Left lung (tissue), 10 donors: ENCODE data around the gene UHRF2. TPM values are rescaled to one million over a fixed set of nuclear protein-coding genes. Genes with fewer than 3 reads are reported as not detected.

Source experiments
- ATAC-seq: fragments of 200-7000 bp; cut with Tn5 transposase; one replicate; pipeline ENCODE4 v1.9.1; 2020; ENCODE audit warnings: moderate library complexity
- DNase-seq, 4 donors: peaks; one replicate each; pipeline ENCODE4 v3.0.0-alpha.2; 2013 to 2020
- H3K27ac ChIP-seq, 2 donors: fragments of 200-600 bp; sonication (generic) in 1 of 2; one replicate each; pipeline versions ENCODE4 v1.5.0 to v1.8.0; 2020 to 2021
- H3K27me3 ChIP-seq, 2 donors: fragments of 200-600 bp; sonication (generic) in 1 of 2; one replicate each; pipeline versions ENCODE4 v1.5.0 to v1.8.0; 2020 to 2021
- H3K36me3 ChIP-seq, 2 donors: fragments of 200-600 bp; sonication (generic) in 1 of 2; one replicate each; pipeline versions ENCODE4 v1.5.0 to v1.8.0; 2020 to 2021
- H3K4me1 ChIP-seq, 2 donors: fragments of 200-600 bp; one replicate each; pipeline ENCODE4 v1.8.0; 2021
- H3K4me3 ChIP-seq, 2 donors: fragments of 200-600 bp; sonication (generic) in 1 of 2; one replicate each; pipeline versions ENCODE4 v1.5.0 to v1.8.0; 2020 to 2021; ENCODE audit warnings: mild to moderate bottlenecking in 1 of 2
- H3K9me3 ChIP-seq, 2 donors: fragments of 200-600 bp; sonication (generic) in 1 of 2; one replicate each; pipeline versions ENCODE4 v1.5.0 to v1.8.0; 2020 to 2021
- intact Hi-C, 2 donors: fragments of 100-400 bp; cut with DNase I; formaldehyde crosslinking; loops; one replicate each; pipeline versions ENCODE4 v1.11.2 to v1.14.2; 2022
- polyA plus RNA-seq, 6 donors: library from polyadenylated mRNA; unstranded; fragments of 120-200 nt; gene quantifications; one replicate each; pipeline ENCODE4 v1.2.1, GENCODE V29; 2013; ENCODE audit not compliant: insufficient read length in 6 of 6
- total RNA-seq, 2 donors: library from RNA; stranded (reverse); fragmentation: NEBNext Ultra II Directional; extraction: Animal tissue kit (Norgen Biotek cat#: 25700); gene quantifications; one replicate each; pipeline ENCODE4 v1.2.1, GENCODE V29; 2021
- TF ChIP-seq, protein P1 (sequence below), 2 donors: fragments of 200-600 bp; sonication (generic) in 1 of 2; IDR thresholded peaks; one replicate each; pipeline versions ENCODE4 v1.5.0 to v1.8.0; 2021; ENCODE audit warnings: antibody characterized with exemption in 2 of 2
- donor health status: DM: no; HTN: yes; CAD: no.
- donor health status: DM: no; HTN: no; CAD: no.

The UHRF2 gene
- total and polyA plus RNA-seq, 8 donors: 32.7 to 86.9 (median 67.4) TPM

DNA sequence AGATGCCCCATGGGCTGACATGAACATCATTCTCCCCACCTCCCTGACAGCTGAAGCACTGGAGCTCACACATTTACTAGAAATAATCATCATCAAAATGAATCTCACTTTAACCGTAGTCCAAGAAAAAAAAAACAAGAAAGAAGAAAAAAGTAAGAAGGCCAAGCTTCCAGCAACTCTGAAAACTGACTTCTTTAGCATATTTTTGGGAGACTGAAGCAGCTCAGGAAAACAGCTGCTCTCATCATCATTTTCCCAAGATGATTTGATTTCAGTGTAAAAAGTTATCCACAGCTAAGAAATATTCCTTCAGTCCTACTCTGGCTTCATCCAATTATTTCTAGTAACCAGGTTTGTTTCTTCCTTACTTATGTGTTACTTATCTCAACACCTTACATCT is 140.9 kb downstream of the UHRF2 start:
- Histone ChIP-seq H3K27ac (no peak overlapping the region), H3K4me1 (no peaks in the 10 kb centered on the region), H3K27me3 (no peaks in the 10 kb centered on the region), H3K4me3 (no peak overlapping the region), H3K9me3 (no peaks in the 10 kb centered on the region), H3K36me3 (no peaks in the 10 kb centered on the region)
- intact Hi-C loops: no loop called here
- TF ChIP-seq, protein P1, sequence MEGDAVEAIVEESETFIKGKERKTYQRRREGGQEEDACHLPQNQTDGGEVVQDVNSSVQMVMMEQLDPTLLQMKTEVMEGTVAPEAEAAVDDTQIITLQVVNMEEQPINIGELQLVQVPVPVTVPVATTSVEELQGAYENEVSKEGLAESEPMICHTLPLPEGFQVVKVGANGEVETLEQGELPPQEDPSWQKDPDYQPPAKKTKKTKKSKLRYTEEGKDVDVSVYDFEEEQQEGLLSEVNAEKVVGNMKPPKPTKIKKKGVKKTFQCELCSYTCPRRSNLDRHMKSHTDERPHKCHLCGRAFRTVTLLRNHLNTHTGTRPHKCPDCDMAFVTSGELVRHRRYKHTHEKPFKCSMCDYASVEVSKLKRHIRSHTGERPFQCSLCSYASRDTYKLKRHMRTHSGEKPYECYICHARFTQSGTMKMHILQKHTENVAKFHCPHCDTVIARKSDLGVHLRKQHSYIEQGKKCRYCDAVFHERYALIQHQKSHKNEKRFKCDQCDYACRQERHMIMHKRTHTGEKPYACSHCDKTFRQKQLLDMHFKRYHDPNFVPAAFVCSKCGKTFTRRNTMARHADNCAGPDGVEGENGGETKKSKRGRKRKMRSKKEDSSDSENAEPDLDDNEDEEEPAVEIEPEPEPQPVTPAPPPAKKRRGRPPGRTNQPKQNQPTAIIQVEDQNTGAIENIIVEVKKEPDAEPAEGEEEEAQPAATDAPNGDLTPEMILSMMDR (IDR thresholded peaks at IDR 0.05): no peak
- DNase-seq (no peak), ATAC-seq (no peak)

Other genes with a start within 250 kb of the UHRF2 start
- gene IL33, start 197.4 kb upstream of the UHRF2 start, total RNA-seq: 10 to 100 TPM; 42.9 to 48.4 TPM
- 100 to 1,000 TPM; 104 to 151 (median 129) TPM for gene IL33, start 197.4 kb upstream of the UHRF2 start, polyA plus RNA-seq
- not detected for gene TPD52L3, start 84.8 kb upstream of the UHRF2 start, total RNA-seq
- gene TPD52L3, start 84.8 kb upstream of the UHRF2 start, polyA plus RNA-seq: not detected
- 1 to 10 TPM in 1 of 2 donors, under 1 TPM in 1; 0.41 to 3.0 TPM for gene GLDC, start 232.5 kb downstream of the UHRF2 start, total RNA-seq
- gene GLDC, start 232.5 kb downstream of the UHRF2 start, polyA plus RNA-seq: 1 to 10 TPM; 2.3 to 8.1 (median 4.0) TPM